ENCODE data around the gene TENT4A. TPM values are rescaled to one million over a fixed set of nuclear protein-coding genes. Genes with fewer than 3 reads are reported as not detected.

Gene TENT4A
- total RNA-seq, 2 experiments from 2014 or later: 39.0 to 46.1 TPM

DNA sequence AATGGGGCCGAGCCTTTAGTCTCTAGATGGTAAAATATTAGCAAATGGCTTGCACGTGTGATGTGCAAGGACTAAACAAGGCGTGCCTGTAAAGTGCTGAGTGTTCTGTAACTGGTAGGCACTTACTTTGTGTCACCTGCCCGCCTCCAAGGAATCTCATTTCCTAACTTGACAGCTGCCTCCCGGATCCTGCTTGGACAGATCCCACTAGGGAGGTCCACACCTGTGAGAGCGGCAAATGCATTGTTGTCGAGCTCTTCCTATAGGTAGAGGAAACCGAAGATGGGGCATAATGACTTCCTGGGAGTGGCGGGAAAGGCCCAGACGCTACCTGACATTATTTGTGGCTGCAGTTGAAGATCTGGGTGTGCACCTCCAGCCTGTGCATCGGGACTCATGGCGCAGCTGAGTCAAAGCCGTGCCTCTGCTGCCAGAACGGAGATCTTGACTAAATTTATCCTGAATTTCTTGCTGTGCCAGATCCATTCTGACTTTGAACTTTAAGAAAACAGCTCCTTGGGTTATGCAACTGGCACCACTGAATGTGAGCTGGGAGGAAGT, 79.8 kb downstream of the TENT4A start:
- Histone ChIP-seq H2AFZ (ENCODE audit: low read length) (no peak overlapping the region), H3K36me3 (ENCODE audit: insufficient read depth, low read length) (no peaks in the 10 kb centered on the region), H3K4me3 (ENCODE audit: low read depth, low read length, poor library complexity, severe bottlenecking) (no peak overlapping the region), H3K79me2 (ENCODE audit: insufficient read depth, low read depth, low read length) (no peaks in the 10 kb centered on the region), H4K20me1 (ENCODE audit: insufficient read depth, low read length) (no peaks in the 10 kb centered on the region), H3K27ac (ENCODE audit: low read depth, low read length, poor library complexity, severe bottlenecking) (no peak overlapping the region), H3K9me3 (ENCODE audit: low read length) (no peaks in the 10 kb centered on the region), H3K4me2 (ENCODE audit: low read length) (no peak overlapping the region), H3K9me2 (ENCODE audit: insufficient read depth, low read length) (no peaks in the 10 kb centered on the region), H3K4me1 (ENCODE audit: insufficient read depth, low read length, poor library complexity, severe bottlenecking) (no peaks in the 10 kb centered on the region)
- no peak for DNase-seq (ENCODE audit: low spot score)
- intact Hi-C loops (cut with micrococcal nuclease; ENCODE audit: unreplicated experiment): no loop called here
- BruUV-seq (replicated peaks): no TSS peak
- TF ChIP-seq, protein P1, sequence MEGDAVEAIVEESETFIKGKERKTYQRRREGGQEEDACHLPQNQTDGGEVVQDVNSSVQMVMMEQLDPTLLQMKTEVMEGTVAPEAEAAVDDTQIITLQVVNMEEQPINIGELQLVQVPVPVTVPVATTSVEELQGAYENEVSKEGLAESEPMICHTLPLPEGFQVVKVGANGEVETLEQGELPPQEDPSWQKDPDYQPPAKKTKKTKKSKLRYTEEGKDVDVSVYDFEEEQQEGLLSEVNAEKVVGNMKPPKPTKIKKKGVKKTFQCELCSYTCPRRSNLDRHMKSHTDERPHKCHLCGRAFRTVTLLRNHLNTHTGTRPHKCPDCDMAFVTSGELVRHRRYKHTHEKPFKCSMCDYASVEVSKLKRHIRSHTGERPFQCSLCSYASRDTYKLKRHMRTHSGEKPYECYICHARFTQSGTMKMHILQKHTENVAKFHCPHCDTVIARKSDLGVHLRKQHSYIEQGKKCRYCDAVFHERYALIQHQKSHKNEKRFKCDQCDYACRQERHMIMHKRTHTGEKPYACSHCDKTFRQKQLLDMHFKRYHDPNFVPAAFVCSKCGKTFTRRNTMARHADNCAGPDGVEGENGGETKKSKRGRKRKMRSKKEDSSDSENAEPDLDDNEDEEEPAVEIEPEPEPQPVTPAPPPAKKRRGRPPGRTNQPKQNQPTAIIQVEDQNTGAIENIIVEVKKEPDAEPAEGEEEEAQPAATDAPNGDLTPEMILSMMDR (conservative IDR thresholded peaks at IDR 0.05; ENCODE audit: low read length): no peak
- no peak for TF ChIP-seq EZH2phosphoT487 (IDR thresholded peaks at IDR 0.05; ENCODE audit: borderline replicate concordance, low read depth, low read length)
- POLR2A ChIA-PET: interaction anchor here (0.5 kb wide), 1 partner anchor 367 kb away, joined by 4 read pairs; no protein-coding TSS in a partner anchor
- CTCF ChIA-PET (ENCODE audit: unreplicated experiment): no interaction called here

DNA sequence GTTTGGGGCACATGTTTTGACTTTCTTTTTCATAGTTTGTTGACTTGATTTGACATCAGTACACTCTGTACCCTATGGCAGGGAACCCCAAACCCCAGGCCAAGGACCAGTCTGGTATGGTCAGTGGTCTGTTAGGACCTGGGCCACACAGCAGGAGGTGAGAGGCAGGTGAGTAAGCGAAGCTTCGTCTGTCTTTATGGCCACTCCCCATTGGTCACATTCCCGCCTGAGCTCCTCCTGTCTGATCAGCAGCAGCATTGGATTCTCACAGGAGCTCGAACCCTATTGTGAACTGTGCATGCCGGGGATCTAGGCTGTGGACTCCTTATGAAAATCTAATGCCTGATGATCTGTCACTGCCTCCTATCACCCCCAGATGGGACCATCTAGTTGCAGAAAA, 88.0 kb downstream of the TENT4A start:
- no TSS peak for BruUV-seq (replicated peaks)
- POLR2A ChIA-PET: no interaction called here
- H3K79me2 ChIP-seq (ENCODE audit: insufficient read depth, low read depth, low read length): no peaks in the 10 kb centered on the region
- H3K9me3 ChIP-seq (ENCODE audit: low read length): 0 out of 2 replicates have a peak, but pooled peaks cover under 1% of the 10 kb centered on the region
- H4K20me1 ChIP-seq (ENCODE audit: insufficient read depth, low read length): no peaks in the 10 kb centered on the region
- H2AFZ ChIP-seq (ENCODE audit: low read length): no peak overlapping the region
- no peak overlapping the region for H3K4me2 ChIP-seq (ENCODE audit: low read length)
- no peak overlapping the region for H3K4me3 ChIP-seq (ENCODE audit: low read depth, low read length, poor library complexity, severe bottlenecking)
- H3K36me3 ChIP-seq (ENCODE audit: insufficient read depth, low read length): no peaks in the 10 kb centered on the region
- intact Hi-C loops (cut with micrococcal nuclease; ENCODE audit: unreplicated experiment): no loop called here
- no peak overlapping the region for H3K27ac ChIP-seq (ENCODE audit: low read depth, low read length, poor library complexity, severe bottlenecking)
- H3K9me2 ChIP-seq (ENCODE audit: insufficient read depth, low read length): no peaks in the 10 kb centered on the region
- TF ChIP-seq EZH2phosphoT487 (IDR thresholded peaks at IDR 0.05; ENCODE audit: borderline replicate concordance, low read depth, low read length): no peak
- TF ChIP-seq, protein P1 (conservative IDR thresholded peaks at IDR 0.05; ENCODE audit: low read length): no peak
- no peak for DNase-seq (ENCODE audit: low spot score)
- H3K4me1 ChIP-seq (ENCODE audit: insufficient read depth, low read length, poor library complexity, severe bottlenecking): no peaks in the 10 kb centered on the region
- CTCF ChIA-PET (ENCODE audit: unreplicated experiment): no interaction called here

DNA sequence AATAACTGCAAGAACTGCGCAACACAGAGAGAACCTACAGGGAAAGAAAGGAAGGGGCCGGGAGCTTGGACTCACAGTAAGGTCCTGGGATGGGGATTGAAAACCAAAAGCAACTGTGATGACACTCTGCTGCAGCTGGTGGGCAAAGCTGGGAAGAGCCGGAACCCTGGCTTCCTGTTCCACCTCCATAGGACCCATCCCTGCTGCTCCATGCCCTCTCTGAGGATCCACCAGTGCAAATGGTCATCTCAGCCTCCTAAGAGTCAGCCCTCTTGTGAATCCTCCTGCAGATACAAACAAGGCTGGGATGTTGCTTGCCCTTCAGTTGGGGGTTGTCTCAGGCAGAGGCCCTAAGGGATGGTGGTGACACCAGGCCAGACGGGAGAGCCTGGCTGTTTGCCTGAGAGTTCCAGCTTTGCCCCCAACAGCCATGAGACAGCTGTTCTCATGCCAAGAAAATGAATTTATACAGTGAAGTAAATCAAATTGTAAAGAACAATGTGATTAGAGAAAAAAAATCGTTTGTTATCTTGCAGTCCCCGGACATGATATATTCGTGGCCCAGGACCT, 90.8 kb downstream of the TENT4A start:
- CTCF ChIA-PET (ENCODE audit: unreplicated experiment): no interaction called here
- DNase-seq (ENCODE audit: low spot score): no peak
- no peak overlapping the region for H3K27ac ChIP-seq (ENCODE audit: low read depth, low read length, poor library complexity, severe bottlenecking)

More for the DNA sequence above, 90.8 kb downstream of the TENT4A start:
- intact Hi-C loops (cut with micrococcal nuclease; ENCODE audit: unreplicated experiment): no loop called here
- H4K20me1 ChIP-seq (ENCODE audit: insufficient read depth, low read length): no peaks in the 10 kb centered on the region
- no peaks in the 10 kb centered on the region for H3K4me1 ChIP-seq (ENCODE audit: insufficient read depth, low read length, poor library complexity, severe bottlenecking)
- no peak overlapping the region for H2AFZ ChIP-seq (ENCODE audit: low read length)
- no peaks in the 10 kb centered on the region for H3K79me2 ChIP-seq (ENCODE audit: insufficient read depth, low read depth, low read length)
- 0 out of 2 replicates have a peak, but pooled peaks cover 6% of the 10 kb centered on the region for H3K9me3 ChIP-seq (ENCODE audit: low read length)
- H3K4me3 ChIP-seq (ENCODE audit: low read depth, low read length, poor library complexity, severe bottlenecking): no peak overlapping the region
- no peaks in the 10 kb centered on the region for H3K36me3 ChIP-seq (ENCODE audit: insufficient read depth, low read length)
- POLR2A ChIA-PET: no interaction called here
- no peaks in the 10 kb centered on the region for H3K9me2 ChIP-seq (ENCODE audit: insufficient read depth, low read length)
- no peak overlapping the region for H3K4me2 ChIP-seq (ENCODE audit: low read length)
- no peak for TF ChIP-seq EZH2phosphoT487 (IDR thresholded peaks at IDR 0.05; ENCODE audit: borderline replicate concordance, low read depth, low read length)
- TF ChIP-seq, protein P1 (conservative IDR thresholded peaks at IDR 0.05; ENCODE audit: low read length): no peak
- no TSS peak for BruUV-seq (replicated peaks)
